ENCODE results near the gene NAV3. TPM values are rescaled to one million over a fixed set of nuclear protein-coding genes. Genes with fewer than 3 reads are reported as not detected.

Gene NAV3
- total and polyA plus RNA-seq, 2 experiments from 2014 or later: 4.0 to 12.0 TPM

DNA sequence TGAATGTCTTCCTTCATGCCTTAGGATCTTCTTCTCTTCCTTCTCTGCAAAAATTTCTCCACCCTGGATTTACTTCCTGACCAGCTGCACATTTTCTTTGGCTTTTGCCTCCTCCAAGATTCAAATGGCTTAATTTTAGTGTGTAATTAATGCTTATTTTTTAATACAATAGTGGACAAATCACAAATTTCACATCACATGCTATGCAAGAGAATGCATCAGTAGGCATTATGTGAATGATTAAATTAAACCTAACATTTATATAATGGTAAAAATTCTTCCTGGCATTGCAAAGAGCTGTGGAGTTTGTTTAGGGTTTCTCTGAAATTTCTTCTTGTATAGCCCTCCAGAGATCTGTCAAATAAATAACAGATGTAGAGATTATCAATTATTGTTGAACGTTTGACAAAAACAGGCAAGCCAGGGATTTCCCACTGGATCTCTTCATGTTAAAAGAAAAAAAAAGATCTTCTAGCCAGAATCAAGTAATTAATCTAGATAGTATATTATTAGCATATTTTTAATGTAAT lies 84.4 kb downstream of the NAV3 start (continued):
- TF ChIP-seq, protein P1, sequence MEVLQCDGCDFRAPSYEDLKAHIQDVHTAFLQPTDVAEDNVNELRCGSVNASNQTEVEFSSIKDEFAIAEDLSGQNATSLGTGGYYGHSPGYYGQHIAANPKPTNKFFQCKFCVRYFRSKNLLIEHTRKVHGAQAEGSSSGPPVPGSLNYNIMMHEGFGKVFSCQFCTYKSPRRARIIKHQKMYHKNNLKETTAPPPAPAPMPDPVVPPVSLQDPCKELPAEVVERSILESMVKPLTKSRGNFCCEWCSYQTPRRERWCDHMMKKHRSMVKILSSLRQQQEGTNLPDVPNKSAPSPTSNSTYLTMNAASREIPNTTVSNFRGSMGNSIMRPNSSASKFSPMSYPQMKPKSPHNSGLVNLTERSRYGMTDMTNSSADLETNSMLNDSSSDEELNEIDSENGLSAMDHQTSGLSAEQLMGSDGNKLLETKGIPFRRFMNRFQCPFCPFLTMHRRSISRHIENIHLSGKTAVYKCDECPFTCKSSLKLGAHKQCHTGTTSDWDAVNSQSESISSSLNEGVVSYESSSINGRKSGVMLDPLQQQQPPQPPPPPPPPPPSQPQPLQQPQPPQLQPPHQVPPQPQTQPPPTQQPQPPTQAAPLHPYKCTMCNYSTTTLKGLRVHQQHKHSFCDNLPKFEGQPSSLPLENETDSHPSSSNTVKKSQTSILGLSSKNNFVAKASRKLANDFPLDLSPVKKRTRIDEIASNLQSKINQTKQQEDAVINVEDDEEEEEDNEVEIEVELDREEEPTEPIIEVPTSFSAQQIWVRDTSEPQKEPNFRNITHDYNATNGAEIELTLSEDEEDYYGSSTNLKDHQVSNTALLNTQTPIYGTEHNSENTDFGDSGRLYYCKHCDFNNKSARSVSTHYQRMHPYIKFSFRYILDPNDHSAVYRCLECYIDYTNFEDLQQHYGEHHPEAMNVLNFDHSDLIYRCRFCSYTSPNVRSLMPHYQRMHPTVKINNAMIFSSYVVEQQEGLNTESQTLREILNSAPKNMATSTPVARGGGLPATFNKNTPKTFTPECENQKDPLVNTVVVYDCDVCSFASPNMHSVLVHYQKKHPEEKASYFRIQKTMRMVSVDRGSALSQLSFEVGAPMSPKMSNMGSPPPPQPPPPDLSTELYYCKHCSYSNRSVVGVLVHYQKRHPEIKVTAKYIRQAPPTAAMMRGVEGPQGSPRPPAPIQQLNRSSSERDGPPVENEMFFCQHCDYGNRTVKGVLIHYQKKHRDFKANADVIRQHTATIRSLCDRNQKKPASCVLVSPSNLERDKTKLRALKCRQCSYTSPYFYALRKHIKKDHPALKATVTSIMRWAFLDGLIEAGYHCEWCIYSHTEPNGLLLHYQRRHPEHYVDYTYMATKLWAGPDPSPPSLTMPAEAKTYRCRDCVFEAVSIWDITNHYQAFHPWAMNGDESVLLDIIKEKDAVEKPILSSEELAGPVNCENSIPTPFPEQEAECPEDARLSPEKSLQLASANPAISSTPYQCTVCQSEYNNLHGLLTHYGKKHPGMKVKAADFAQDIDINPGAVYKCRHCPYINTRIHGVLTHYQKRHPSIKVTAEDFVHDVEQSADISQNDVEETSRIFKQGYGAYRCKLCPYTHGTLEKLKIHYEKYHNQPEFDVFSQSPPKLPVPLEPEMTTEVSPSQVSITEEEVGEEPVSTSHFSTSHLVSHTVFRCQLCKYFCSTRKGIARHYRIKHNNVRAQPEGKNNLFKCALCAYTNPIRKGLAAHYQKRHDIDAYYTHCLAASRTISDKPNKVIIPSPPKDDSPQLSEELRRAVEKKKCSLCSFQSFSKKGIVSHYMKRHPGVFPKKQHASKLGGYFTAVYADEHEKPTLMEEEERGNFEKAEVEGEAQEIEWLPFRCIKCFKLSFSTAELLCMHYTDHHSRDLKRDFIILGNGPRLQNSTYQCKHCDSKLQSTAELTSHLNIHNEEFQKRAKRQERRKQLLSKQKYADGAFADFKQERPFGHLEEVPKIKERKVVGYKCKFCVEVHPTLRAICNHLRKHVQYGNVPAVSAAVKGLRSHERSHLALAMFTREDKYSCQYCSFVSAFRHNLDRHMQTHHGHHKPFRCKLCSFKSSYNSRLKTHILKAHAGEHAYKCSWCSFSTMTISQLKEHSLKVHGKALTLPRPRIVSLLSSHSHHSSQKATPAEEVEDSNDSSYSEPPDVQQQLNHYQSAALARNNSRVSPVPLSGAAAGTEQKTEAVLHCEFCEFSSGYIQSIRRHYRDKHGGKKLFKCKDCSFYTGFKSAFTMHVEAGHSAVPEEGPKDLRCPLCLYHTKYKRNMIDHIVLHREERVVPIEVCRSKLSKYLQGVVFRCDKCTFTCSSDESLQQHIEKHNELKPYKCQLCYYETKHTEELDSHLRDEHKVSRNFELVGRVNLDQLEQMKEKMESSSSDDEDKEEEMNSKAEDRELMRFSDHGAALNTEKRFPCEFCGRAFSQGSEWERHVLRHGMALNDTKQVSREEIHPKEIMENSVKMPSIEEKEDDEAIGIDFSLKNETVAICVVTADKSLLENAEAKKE (CRISPR knock-in tag; IDR thresholded peaks at IDR 0.05): no peak
- TF ChIP-seq EZH2phosphoT487 (IDR thresholded peaks at IDR 0.05; ENCODE audit: unreplicated experiment) (no peak), NANOG (IDR thresholded peaks at IDR 0.05; ENCODE audit: borderline replicate concordance) (no peak), STAT1 (IDR thresholded peaks at IDR 0.05; ENCODE audit: unreplicated experiment) (no peak)
- TF ChIP-seq, protein P2, sequence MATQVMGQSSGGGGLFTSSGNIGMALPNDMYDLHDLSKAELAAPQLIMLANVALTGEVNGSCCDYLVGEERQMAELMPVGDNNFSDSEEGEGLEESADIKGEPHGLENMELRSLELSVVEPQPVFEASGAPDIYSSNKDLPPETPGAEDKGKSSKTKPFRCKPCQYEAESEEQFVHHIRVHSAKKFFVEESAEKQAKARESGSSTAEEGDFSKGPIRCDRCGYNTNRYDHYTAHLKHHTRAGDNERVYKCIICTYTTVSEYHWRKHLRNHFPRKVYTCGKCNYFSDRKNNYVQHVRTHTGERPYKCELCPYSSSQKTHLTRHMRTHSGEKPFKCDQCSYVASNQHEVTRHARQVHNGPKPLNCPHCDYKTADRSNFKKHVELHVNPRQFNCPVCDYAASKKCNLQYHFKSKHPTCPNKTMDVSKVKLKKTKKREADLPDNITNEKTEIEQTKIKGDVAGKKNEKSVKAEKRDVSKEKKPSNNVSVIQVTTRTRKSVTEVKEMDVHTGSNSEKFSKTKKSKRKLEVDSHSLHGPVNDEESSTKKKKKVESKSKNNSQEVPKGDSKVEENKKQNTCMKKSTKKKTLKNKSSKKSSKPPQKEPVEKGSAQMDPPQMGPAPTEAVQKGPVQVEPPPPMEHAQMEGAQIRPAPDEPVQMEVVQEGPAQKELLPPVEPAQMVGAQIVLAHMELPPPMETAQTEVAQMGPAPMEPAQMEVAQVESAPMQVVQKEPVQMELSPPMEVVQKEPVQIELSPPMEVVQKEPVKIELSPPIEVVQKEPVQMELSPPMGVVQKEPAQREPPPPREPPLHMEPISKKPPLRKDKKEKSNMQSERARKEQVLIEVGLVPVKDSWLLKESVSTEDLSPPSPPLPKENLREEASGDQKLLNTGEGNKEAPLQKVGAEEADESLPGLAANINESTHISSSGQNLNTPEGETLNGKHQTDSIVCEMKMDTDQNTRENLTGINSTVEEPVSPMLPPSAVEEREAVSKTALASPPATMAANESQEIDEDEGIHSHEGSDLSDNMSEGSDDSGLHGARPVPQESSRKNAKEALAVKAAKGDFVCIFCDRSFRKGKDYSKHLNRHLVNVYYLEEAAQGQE (IDR thresholded peaks at IDR 0.05; ENCODE audit: unreplicated experiment): no peak
- TF ChIP-seq, protein P3, sequence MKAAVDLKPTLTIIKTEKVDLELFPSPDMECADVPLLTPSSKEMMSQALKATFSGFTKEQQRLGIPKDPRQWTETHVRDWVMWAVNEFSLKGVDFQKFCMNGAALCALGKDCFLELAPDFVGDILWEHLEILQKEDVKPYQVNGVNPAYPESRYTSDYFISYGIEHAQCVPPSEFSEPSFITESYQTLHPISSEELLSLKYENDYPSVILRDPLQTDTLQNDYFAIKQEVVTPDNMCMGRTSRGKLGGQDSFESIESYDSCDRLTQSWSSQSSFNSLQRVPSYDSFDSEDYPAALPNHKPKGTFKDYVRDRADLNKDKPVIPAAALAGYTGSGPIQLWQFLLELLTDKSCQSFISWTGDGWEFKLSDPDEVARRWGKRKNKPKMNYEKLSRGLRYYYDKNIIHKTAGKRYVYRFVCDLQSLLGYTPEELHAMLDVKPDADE (IDR thresholded peaks at IDR 0.05): no peak
- TF ChIP-seq, protein P4, sequence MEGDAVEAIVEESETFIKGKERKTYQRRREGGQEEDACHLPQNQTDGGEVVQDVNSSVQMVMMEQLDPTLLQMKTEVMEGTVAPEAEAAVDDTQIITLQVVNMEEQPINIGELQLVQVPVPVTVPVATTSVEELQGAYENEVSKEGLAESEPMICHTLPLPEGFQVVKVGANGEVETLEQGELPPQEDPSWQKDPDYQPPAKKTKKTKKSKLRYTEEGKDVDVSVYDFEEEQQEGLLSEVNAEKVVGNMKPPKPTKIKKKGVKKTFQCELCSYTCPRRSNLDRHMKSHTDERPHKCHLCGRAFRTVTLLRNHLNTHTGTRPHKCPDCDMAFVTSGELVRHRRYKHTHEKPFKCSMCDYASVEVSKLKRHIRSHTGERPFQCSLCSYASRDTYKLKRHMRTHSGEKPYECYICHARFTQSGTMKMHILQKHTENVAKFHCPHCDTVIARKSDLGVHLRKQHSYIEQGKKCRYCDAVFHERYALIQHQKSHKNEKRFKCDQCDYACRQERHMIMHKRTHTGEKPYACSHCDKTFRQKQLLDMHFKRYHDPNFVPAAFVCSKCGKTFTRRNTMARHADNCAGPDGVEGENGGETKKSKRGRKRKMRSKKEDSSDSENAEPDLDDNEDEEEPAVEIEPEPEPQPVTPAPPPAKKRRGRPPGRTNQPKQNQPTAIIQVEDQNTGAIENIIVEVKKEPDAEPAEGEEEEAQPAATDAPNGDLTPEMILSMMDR (conservative IDR thresholded peaks at IDR 0.05; ENCODE audit: low read depth in 2 of 2): no peak
